Glomerular visceral epithelial cell (primary cell): ENCODE results near the gene ATP6V0A1.

Experiments
- DNase-seq: peaks from one replicate; pipeline ENCODE4 v3.0.0-alpha.2; 2016; ENCODE audit errors: extremely low spot score

ATP6V0A1 gene

DNA sequence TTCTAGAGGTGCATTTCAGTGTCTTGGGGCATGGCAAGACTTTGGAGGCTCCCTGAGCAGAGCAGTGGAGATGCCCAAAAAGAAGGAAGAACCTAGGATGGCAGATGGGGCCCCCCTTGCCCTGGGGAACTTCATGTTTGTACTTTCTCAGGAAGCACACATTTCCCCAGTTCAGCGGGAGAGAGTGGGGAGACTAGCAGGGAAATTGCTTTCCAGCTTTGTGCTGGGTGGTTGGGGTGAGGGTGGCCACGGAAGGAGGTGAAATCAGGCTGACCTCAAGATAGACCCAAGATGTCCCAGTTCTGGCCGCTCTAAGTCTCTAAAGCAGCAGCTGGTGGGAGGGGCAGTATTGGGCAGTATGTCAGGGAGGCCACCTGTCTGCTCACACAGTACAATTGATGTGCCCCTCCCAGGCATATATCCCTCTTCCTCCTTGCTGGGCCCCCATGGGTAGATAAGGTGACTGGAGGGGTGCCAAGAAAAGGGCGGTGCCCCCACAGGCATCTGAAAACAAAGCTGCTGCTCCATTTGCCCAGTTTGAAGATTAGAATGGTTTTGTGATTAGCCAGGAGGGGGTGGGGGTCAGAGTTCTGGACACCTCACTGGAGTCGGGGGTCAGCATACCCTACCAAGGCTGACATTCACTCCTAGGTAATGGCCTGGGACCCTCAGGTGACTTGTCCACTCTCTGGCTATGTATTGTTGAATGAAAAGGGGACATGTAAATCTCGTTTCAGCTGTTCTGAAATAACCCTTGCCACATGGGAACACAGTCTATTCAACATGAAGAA is 60.3 kb downstream of the ATP6V0A1 start:
- DNase-seq, result peak; percentile 65

DNA sequence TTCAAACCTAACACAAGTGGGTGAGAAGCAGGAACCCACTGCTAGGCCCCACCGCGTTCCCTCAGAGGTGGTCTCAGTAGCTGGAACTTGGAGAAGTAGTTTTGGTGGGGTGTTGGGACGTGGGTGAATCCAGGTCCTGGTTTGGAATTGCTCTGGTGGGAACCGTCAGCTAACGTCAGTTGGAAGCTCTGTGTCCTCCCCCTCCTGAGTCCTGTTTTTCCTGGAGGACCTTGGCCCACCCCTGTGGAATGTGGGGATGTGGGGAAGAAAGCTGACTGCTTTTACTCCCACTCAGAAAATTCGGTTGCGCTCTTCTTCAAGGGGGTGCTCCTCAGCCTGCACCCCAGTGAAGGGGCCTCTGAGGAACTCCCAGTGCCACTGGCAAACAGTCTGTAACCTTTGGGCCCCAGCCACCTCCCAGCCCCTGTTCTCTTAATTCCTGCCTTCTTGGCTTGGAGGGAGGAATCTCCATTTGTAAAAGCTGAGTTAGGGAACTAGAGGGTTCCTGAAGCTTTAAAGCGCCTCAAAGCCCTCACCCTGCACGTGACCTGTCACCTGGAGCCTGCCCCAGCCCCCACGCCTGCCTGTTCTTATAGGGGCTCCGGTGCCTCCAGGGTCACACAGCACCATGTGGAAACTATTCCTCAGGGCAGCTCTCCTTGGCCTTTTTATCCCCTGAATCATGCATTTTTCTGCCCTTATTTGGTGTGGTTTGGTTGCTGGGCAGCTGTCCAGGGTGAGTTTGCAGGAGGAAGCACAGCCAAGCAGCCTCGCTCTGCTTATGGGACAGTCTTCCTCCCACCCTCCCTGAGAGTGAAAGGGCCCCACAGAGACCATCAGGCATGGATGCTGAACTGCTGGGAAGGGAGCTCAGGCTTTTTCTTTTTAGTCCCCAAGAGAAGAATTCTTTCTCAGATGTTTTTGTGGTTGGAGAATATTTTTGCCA is 61.1 kb downstream of the ATP6V0A1 start:
- peak; percentile 98 for DNase-seq

DNA sequence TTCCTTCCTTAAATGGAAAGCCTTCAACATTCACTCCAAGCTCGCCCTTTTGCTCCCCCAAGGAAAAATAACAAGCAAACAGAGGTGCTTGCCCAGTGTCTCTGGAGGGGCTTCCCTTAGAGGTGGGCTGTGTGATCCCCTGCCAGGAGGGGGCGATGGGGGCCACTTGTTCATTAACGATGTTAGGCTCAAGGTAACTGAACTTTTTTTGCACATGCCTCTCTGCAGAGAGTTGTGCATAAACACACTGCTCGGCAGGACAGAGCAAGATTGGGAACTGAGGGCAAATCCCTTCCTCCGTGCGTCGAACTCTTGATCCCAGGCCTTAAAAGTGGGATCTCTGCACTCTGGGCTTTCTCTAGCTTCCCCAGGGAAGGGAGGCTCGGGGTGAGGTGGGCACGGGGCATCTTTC is 61.9 kb downstream of the ATP6V0A1 start:
- DNase-seq, result no peak

DNA sequence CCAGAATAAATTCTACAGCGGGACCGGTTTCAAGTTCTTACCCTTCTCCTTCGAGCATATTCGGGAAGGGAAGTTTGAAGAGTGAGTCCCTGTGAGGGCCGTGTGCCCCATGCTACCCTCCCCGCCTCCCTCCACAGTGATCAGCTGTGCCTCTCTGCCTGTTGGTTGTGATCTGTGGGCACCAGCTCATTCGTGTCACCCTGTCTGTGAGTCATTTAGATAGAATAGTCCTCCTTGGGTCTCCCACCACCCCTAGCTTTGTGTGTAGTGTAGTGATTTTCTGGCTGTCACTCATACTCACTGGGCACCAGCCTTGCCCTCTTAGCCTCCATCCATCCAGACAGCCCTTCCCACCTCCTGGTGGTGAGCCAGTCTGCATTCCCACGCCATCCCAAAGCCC is 62.4 kb downstream of the ATP6V0A1 start:
- peak; percentile 35 for DNase-seq

DNA sequence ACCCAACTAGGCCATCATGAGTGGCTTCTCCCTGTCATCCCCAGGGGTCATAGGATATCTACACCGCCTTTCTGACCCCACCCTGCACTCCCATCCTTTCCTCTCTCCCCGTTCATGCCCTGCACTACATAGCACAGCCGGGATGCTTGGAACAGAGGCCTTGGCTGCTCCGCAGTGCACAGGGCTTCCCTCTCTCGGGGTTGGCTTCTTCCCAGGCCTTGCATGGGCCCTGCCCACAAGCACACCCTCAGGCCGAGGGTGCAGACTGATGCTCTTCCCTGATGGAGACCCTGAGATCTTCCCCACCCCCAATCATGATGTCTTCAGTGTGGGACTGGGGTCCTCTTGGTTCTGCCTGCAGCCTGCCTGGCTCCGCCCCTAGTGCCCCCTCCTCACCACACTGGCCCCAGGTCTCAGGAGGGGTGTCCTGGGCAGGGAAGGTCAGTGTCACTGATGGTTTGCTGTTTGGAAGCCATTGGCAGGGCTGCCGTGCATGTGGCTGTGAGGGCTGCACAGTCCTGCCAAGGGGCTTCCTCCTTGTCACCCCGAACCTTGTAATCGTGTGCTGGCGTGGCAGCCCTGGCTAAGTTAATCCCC is 63.1 kb downstream of the ATP6V0A1 start:
- DNase-seq, result no peak

DNA sequence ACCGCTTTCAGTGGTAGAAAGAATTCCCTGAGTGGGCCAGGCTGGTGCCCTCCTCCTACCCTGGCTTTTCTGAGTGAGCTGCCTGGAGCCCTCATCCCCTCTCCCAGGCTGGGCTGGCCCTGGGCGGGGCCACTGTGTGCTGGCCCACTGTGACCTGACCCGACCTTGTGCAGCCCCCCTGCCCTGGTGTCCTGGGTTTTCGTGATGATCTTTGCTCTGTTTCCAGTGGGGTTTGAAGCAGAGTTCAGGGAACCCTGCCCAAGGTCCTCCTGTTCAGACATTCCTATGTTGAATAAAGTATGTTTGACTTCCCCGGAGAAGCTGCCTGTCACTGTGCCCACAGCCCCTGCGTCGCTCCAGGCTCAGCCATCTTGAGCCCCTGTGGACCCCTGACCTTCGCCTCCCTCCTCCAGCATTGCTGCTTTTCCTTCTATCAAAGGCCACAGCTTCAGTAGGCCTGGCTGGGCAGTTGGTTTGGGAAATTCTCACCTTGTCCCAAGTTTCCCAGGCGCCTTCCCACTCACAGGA is 63.6 kb downstream of the ATP6V0A1 start:
- DNase-seq, result no peak

DNA sequence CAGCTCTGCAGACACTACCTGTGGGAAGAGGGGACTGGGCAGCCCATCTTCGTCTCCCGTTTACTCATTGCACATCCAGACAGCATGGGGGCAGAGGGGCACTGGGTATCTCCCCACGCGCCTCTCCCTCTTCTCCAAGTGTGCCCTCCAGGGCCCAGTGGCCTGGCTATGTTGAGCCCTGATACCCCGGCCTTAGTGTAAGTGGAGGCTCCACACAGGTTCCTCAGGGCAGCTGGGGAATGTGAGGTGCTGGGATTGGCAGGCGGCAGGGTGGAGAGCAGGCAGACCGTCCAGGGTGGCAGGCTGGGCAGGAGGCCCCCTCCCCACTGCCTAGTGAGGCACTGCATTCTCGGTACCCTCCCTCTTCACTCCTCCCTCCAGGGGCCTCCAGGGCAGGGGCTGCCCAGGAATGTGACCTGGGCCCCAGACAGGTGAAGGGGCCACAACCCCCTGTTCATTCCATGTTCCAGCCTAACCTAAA is 64.2 kb downstream of the ATP6V0A1 start:
- no peak for DNase-seq

DNA sequence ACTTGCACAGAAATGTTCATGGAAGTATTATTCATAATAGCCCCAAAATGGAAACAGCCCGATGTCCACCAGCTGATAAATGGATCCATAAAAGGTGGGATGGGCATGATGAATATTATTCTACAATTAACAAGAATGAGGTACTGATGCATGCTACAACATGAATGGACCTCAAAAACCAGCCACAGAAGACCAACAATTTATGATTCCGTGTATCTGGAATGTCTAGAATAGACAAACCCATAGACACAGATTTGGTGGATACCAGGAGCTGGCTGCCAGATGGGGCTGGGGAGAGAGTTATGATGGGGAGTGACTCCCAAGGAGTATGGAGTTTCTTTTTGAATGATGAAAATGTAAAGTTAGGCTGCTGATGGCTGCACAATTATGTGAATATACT is 66.5 kb downstream of the ATP6V0A1 start:
- peak; percentile 22 for DNase-seq

DNA sequence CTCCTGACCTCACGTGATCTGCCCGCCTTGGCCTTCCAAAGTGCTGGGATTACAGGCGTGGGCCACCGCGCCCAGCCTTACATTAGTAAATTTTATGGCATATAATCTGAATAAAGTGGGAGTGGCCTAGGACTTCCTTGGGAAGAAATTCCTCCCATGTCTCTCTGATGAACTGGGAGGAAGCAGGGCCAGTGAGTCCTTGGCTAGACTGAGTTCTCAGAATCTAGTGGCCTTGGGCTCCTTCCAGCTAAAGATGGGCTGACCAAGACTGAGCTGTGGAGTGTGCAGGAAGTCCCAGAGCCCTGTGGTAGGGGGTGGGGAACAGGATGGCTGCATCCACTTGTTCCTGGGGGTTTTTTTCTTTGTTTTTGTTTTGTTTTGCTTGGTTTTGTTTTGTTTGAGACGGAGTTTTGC is 67.4 kb downstream of the ATP6V0A1 start:
- DNase-seq, result no peak

DNA sequence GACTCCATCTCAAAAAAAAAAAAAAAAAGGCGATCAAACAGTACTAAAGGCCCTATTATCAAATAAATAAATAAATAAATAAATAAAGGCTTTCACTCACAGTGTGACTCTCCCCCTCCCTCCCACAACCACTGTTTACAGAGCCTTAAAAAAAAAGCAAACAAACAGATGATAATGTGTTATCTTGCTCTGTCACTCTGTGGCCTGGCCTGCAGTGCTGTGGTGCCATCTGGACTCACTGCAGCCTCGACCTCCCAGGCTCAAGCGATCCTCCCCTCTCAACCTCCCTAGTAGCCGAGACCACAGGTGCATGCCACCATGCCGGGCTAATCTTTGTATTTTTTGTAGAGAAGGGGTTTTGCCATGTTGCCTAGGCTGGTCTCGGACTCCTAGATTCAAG is 69.3 kb downstream of the ATP6V0A1 start:
- DNase-seq, result no peak

DNA sequence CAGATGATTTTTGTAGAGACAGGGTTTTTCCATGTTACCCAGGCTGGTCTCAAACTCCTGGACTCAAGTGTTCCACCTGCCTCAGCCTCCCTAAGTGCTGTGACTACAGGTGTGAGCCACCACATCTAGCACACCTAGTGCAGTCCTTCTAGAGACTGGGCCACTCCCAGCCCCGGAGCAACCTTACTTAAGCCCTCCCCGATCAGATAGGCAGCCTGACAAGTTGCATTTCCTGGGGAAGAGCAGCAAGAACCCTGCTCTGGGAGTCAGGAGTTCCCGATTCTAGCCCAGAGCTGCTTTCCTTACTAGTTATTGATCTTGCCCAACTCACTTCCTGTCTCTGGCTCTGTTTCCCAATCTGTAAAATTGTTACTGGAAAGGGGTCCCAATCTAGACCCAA is 70.4 kb downstream of the ATP6V0A1 start:
- no peak for DNase-seq

DNA sequence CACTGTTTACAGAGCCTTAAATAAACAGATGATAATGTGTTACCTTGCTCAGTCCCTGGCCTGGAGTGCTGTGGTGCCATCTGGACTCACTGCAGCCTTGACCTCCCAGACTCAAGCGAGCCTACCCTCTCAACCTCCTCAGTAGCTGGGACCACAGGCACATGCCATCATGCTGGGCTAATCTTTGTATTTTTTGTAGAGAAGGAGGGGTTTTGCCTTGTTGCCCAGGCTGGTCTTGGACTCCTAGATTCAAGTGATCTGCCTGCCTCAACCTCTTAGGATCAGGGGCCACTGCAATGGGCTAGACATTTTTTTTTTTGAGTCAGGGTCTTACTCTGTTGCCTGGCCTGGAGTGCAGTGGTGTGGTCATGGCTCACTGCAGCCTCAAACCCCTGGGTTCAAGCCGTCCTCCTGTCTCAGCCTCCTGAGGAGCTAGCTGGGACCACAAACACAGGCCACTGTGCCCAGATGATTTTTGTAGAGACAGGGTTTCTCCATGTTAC is 72.3 kb downstream of the ATP6V0A1 start:
- no peak for DNase-seq

DNA sequence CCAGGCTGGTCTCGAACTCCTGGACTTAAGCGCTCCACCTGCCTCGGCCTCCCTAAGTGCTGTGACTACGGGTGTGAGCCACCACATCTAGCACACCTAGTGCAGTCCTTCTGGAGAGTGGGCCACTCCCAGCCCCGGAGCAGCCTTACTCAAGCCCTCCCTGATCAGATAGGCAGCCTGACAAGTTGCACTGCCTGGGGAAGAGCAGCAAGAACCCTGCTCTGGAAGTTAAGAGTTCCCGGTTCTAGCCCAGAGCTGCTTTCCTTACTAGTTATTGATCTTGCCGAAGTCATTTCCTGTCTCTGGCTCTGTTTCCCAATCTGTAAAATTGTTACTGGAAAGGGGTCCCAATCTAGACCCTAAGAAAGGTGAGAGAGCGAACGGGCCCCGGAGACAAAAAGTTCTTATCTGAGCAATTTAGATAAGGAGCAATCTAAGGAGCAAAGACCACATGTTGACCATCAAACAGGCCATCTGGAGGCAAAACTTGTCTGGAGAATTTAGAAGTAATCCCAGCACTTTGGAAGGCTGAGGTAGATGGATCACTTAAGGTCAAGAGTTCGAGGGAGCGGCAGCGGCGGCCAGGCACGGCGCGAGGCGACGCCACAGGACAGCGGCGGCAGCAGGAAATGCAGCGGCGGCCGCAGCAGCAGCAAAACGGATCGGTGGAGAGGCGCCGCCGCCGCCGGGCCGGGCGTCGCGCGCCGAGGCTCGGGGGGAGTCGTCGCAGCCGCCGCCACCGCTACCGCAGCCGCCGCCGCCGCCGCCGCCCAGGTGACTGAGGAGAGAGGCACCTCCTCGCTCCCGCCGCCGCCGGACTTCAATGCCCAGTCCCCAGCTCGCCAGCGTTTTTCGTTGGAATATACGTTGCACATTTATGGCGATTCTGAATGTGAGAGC is 73.0 kb downstream of the ATP6V0A1 start:
- peak; percentile 60 for DNase-seq

DNA sequence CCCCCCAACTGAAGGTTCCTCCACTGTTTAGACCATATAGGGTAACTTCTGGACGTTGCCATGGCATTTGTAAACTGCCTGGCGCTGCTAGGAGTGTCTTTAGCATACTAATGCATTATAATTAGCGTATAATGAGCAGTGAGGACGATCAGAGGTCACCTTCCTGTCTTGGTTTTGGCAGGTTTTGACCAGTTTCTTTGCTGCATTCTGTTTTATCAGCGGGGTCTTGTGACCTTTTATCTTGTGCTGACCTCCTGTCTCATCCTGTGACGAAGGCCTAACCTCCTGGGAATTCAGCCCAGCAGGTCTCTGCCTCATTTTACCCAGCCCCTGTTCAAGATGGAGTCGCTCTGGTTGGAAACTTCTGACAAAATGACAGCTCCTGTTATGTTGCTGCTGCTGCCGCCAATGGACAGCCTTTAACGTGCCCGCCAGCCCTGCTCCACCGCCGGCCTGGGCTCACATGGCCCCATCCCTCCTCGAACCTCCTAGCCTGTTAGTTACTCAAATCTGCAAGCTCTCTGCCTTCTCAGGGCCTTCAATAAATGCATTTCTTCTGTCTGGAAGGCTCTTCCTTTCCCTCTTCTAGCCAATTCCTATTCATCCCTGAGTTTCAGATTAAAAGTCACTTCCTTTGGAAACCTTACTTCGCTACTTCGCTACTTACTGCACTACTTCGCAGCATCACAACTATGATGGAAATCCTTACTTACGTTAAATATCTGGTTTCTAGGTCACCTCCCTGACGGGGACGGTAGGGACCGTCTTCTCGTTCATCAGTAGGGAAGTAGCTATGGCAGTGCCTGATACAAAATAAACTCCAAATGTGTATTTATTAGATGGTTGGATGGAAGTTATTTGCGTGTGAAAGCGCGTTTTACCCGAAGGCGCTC is 76.7 kb downstream of the ATP6V0A1 start:
- no peak for DNase-seq

DNA sequence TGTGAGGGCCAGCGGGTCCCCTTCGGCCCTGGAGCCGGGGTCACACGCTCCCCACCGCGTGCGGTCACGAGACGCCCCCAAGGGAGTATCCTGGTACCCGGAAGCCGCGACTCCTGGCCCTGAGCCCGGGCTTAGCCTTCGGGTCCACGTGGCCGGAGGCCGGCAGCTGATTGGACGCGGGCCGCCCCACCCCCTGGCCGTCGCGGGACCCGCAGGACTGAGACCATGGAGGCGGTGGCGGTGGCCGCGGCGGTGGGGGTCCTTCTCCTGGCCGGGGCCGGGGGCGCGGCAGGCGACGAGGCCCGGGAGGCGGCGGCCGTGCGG is 77.3 kb downstream of the ATP6V0A1 start, which contains the start of gene NAGLU:
Gene NAGLU (plus strand): TSS at position 194 of the 324 bp plus-strand sequence. CDS start 32 bp downstream, at position 226.
- DNase-seq, result peak; percentile 86

DNA sequence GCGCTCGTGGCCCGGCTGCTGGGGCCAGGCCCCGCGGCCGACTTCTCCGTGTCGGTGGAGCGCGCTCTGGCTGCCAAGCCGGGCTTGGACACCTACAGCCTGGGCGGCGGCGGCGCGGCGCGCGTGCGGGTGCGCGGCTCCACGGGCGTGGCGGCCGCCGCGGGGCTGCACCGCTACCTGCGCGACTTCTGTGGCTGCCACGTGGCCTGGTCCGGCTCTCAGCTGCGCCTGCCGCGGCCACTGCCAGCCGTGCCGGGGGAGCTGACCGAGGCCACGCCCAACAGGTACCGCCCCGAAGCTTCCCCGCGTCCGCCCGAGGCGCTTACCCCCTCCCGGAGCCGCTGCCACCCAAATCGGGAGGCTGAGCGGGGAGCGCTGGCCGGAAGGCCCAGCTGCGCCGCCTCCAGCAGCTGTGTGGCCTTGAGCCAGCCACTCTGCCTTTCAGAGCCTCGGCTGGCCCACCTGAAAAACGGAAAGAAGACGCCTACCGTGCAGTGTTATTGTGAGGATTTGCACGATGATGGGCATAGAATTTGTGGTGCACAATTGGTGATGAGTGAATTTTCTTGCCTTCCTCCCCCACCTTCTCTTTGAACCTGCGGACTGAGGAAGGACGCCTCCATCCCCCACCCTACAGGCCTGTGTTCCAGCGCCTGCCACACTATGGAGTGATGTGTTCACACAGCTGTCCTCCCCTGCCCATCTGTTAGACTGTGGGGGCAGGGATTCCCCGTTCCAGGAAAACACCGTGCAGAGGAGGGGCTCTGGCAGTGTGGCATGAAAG is 77.9 kb downstream of the ATP6V0A1 start:
- DNase-seq, result peak; percentile 88

DNA sequence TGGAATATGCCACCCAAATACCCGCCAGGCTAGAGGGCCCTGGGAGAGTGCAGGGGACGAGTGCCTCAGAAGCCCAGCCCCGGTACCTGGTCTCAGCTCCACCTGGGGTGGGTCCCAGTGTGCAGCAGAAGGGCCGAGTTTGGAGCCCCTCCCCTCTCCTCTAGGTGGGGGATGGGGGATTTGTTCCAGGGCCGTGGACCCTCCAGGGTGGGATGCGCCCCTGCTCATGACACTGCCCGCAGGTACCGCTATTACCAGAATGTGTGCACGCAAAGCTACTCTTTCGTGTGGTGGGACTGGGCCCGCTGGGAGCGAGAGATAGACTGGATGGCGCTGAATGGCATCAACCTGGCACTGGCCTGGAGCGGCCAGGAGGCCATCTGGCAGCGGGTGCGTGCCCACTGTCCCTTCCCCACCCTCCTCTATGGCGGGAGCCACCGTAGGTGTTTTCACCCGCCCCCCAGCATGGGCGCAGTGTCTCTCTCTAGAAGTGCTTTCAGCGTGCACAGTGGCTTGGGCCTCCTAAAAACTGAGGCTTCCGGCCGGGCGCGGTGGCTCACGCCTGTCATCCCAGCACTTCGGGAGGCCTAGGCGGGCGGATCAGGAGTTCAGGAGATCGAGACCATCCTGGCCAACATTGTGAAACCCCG is 78.6 kb downstream of the ATP6V0A1 start:
- no peak for DNase-seq

DNA sequence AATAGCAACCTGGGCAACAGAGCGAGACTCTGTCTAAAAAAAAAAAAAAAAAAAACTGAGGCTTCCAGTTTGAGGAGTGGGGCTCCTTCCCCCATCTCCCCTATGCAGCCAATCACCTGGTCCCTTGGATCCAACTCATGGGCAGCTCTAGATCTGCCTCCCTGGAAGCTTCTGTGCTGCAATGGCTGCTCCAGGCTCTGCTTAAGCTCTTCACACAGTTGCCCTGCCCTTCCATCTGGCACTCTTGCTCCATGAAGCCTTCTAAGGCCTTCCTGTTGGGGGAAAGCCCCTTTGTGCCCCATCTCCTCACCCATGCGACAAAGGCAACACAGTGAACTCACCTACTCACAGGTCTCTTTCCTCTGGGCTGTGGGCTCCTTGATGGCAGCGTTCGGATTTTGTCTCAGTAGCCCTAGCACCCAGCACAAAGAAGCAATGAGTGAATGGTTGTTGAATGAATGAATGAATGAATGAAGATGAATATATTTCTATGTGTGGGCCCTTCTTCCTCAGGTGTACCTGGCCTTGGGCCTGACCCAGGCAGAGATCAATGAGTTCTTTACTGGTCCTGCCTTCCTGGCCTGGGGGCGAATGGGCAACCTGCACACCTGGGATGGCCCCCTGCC is 79.3 kb downstream of the ATP6V0A1 start:
- no peak for DNase-seq
